ENCODE results near the gene SNX8. TPM values are rescaled to one million over a fixed set of nuclear protein-coding genes. Genes with fewer than 3 reads are reported as not detected.

Gene SNX8
- total and polyA plus RNA-seq, 2 of the 8 experiments (the other 6 are each of a cell fraction or from before 2014, with no cell fraction given): 46.2 to 70.8 TPM

- DNase-seq (ENCODE audit: low read depth in 1 of 2, low spot score in 2 of 2) (no peak), FAIRE-seq (no peak)
- Histone ChIP-seq H3K4me3 (ENCODE audit: extremely low read depth in 1 of 4, insufficient read depth in 2 of 4, low read depth in 3 of 4, low read length in 4 of 4) (no peak overlapping the region), H2BK120ac (replicated peaks; ENCODE audit: low read depth, low read length) (no peak overlapping the region), H3K14ac (ENCODE audit: insufficient read length) (no peak overlapping the region), H3K23me2 (ENCODE audit: low read depth, low read length) (no peaks in the 10 kb centered on the region), H4K91ac (replicated peaks; ENCODE audit: insufficient read length, low read length) (no peak overlapping the region), H3K27me3 (replicated peaks in 1 of 4; ENCODE audit: control insufficient read depth in 3 of 4, extremely low read depth in 1 of 4, insufficient read depth in 3 of 4, low read length in 3 of 4) (no peaks in the 10 kb centered on the region), H2AFZ (ENCODE audit: low read length) (no peak overlapping the region), H3K79me1 (ENCODE audit: low read depth, low read length) (no peaks in the 10 kb centered on the region; the same call in 1 of the 2 replicates), H2BK15ac (ENCODE audit: low read length) (no peak overlapping the region), H3K4ac (replicated peaks; ENCODE audit: insufficient read length, low read depth, low read length) (no peak overlapping the region), H4K20me1 (replicated peaks in 1 of 2; ENCODE audit: control insufficient read depth in 1 of 2, insufficient read depth in 2 of 2, low read length in 2 of 2) (peaks cover 1 to 2% of the 10 kb centered on the region in 2 experiments), H3K4me2 (ENCODE audit: insufficient read depth in 1 of 2, low read depth in 2 of 2, low read length in 2 of 2) (no peak overlapping the region), H3K9ac (replicated peaks in 1 of 4; ENCODE audit: extremely low read depth in 1 of 4, low read depth in 3 of 4, low read length in 3 of 4) (no peak overlapping the region), H2BK5ac (ENCODE audit: low read depth, low read length) (0 out of 2 replicates have a peak overlapping the region, but pooled peaks have one; percentile 52), H3K18ac (ENCODE audit: extremely low read depth, low read length) (no peak overlapping the region), H3K36me3 (ENCODE audit: control insufficient read depth in 2 of 4, insufficient read depth in 4 of 4, low read length in 3 of 4) (peaks cover 0 to 10% (median 3%) of the 10 kb centered on the region in 4 experiments; a peak in 1 of 8 replicates), H2BK12ac (ENCODE audit: low read depth, low read length) (no peak overlapping the region), H4K5ac (ENCODE audit: insufficient read length, low read depth, low read length) (no peak overlapping the region), H4K8ac (ENCODE audit: extremely low read depth, insufficient read depth, low read length) (no peak overlapping the region), H3K56ac (replicated peaks; ENCODE audit: insufficient read length, low read depth, low read length) (no peak overlapping the region), H3K27ac (ENCODE audit: low read depth, low read length) (no peak overlapping the region), H3K4me1 (replicated peaks in 1 of 4; ENCODE audit: control insufficient read depth in 3 of 4, insufficient read depth in 4 of 4, low read length in 3 of 4) (peaks cover 0 to 5% (median under 1%) of the 10 kb centered on the region in 4 experiments; a peak in 3 of 7 replicates), H3K23ac (ENCODE audit: insufficient read length) (no peak overlapping the region), H2BK20ac (ENCODE audit: low read length) (no peak overlapping the region), H3K79me2 (ENCODE audit: control insufficient read depth in 1 of 2, insufficient read depth in 2 of 2, low read length in 2 of 2) (peaks cover 0 to 4% of the 10 kb centered on the region in 2 experiments; a peak in 1 of 4 replicates), H2AK5ac (ENCODE audit: low read depth, low read length) (no peak overlapping the region), H3K9me3 (ENCODE audit: insufficient read depth in 2 of 2, low read depth in 1 of 2, low read length in 1 of 2) (no peaks in the 10 kb centered on the region)
- POLR2A ChIA-PET (ENCODE audit: partially characterized antibody): interaction anchor here (1.7 kb wide), 1 partner anchor 80 kb away, joined by 5 read pairs; no protein-coding TSS in a partner anchor
- 90% methylated on average over 15 of the region's 18 CpGs; no CpG with 5 or more reads in 1 of the 2 experiments for WGBS, 2 experiments (ENCODE audit: extremely low coverage in 1 of 2, insufficient coverage in 1 of 2, insufficient read length in 1 of 2, insufficient replicate concordance in 2 of 2, low coverage in 1 of 2, low lambda C conversion rate in 2 of 2, missing lambda C conversion rate in 1 of 2)
- CTCF ChIA-PET (ENCODE audit: partially characterized antibody): interaction anchor here (1.0 to 1.6 kb wide), 4 partner anchors 11 to 27 kb away, joined by 4 to 9 read pairs (median 6); no protein-coding TSS in a partner anchor
- TF ChIP-seq CREB1 (IDR thresholded peaks at IDR 0.05) (no peak), RAD21 (IDR thresholded peaks at IDR 0.05 in 1 of 2, conservative IDR thresholded peaks at IDR 0.05 in 1 of 2; ENCODE audit: low read depth in 2 of 2, low read length in 2 of 2) (no peak), FOSL1 (IDR thresholded peaks at IDR 0.05; ENCODE audit: insufficient read depth, low read depth, low read length) (no peak), MAFK (IDR thresholded peaks at IDR 0.05; ENCODE audit: low read depth, low read length) (no peak), RNF2 (IDR thresholded peaks at IDR 0.05; ENCODE audit: borderline replicate concordance, low read depth, low read length, missing control alignments, poor library complexity, severe bottlenecking) (no peak), BRCA1 (IDR thresholded peaks at IDR 0.05; ENCODE audit: low read depth, low read length) (no peak), ASH2L (IDR thresholded peaks at IDR 0.05; ENCODE audit: low read length) (no peak)
Observed at GRCh38 chr7:2275101-2275500, 39.1 kb downstream of the SNX8 start.
